ENCODE data around the gene GRN. TPM values are rescaled to one million over a fixed set of nuclear protein-coding genes. Genes with fewer than 3 reads are reported as not detected.

GRN gene
- total RNA-seq, 1 donor from 2014 or later, result 327 TPM

GRCh38 chr17:44354582-44355561 lies 9.8 kb downstream of the GRN start:
- Histone ChIP-seq H3K36me3 (ENCODE audit: insufficient read depth, low read length) (no peaks in the 10 kb centered on the region), H2AFZ (ENCODE audit: low read depth, low read length) (no peak overlapping the region), H4K20me1 (ENCODE audit: insufficient read depth, low read length) (peaks cover 51% of the 10 kb centered on the region), H3K4me1 (ENCODE audit: insufficient read depth, low read length) (no peaks in the 10 kb centered on the region), H3K4me2 (ENCODE audit: low read length) (no peak overlapping the region), H3K9me3 (ENCODE audit: insufficient read depth, low read depth, low read length) (no peaks in the 10 kb centered on the region), H3K79me2 (ENCODE audit: insufficient read depth, low read length) (no peaks in the 10 kb centered on the region), H3K9ac (ENCODE audit: low read length) (no peak overlapping the region), H3K27ac (ENCODE audit: low read depth, low read length) (no peak overlapping the region), H3K4me3 (ENCODE audit: insufficient read depth, low read depth, low read length) (no peak overlapping the region), H3K27me3 (ENCODE audit: insufficient read depth, low read length) (no peaks in the 10 kb centered on the region)
- Mint-ChIP-seq H3K27me3 (ENCODE audit: low read depth, unreplicated experiment) (peaks cover 5% of the 10 kb centered on the region), H3K9me3 (ENCODE audit: unreplicated experiment) (no peaks in the 10 kb centered on the region), H3K36me3 (ENCODE audit: low read depth, unreplicated experiment) (peaks cover 16% of the 10 kb centered on the region), H3K27ac (ENCODE audit: unreplicated experiment) (peak overlapping the region; percentile 66), H3K4me1 (ENCODE audit: low read depth, unreplicated experiment) (no peaks in the 10 kb centered on the region), H3K4me3 (ENCODE audit: unreplicated experiment) (peak overlapping the region; percentile 69)
- DNase-seq (ENCODE audit: low read depth) (no peak), FAIRE-seq (no peak)
- TF ChIP-seq CTCF (IDR thresholded peaks at IDR 0.05; ENCODE audit: insufficient read depth, low read depth, low read length) (no peak), EZH2 (IDR thresholded peaks at IDR 0.05; ENCODE audit: insufficient read depth, low read length) (no peak)

GRCh38 chr17:44355642-44356099 lies 10.6 kb downstream of the GRN start:
- H3K4me1 ChIP-seq (ENCODE audit: insufficient read depth, low read length), result no peaks in the 10 kb centered on the region
- H3K36me3 ChIP-seq (ENCODE audit: insufficient read depth, low read length), result no peaks in the 10 kb centered on the region
- no peak overlapping the region for H3K4me3 ChIP-seq (ENCODE audit: insufficient read depth, low read depth, low read length)
- DNase-seq (ENCODE audit: low read depth), result no peak
- peaks cover 4% of the 10 kb centered on the region for H3K4me1 Mint-ChIP-seq (ENCODE audit: low read depth, unreplicated experiment)
- H3K9ac ChIP-seq (ENCODE audit: low read length), result no peak overlapping the region
- peaks cover 15% of the 10 kb centered on the region for H3K36me3 Mint-ChIP-seq (ENCODE audit: low read depth, unreplicated experiment)
- H2AFZ ChIP-seq (ENCODE audit: low read depth, low read length), result no peak overlapping the region
- H3K27me3 ChIP-seq (ENCODE audit: insufficient read depth, low read length), result no peaks in the 10 kb centered on the region
- FAIRE-seq, result no peak
- no peaks in the 10 kb centered on the region for H3K79me2 ChIP-seq (ENCODE audit: insufficient read depth, low read length)
- no peak overlapping the region for H3K4me2 ChIP-seq (ENCODE audit: low read length)
- H3K4me3 Mint-ChIP-seq (ENCODE audit: unreplicated experiment), result no peak overlapping the region
- H3K27me3 Mint-ChIP-seq (ENCODE audit: low read depth, unreplicated experiment), result peaks cover 5% of the 10 kb centered on the region
- H3K9me3 ChIP-seq (ENCODE audit: insufficient read depth, low read depth, low read length), result no peaks in the 10 kb centered on the region
- no peak for TF ChIP-seq CTCF (IDR thresholded peaks at IDR 0.05; ENCODE audit: insufficient read depth, low read depth, low read length)
- no peak for TF ChIP-seq EZH2 (IDR thresholded peaks at IDR 0.05; ENCODE audit: insufficient read depth, low read length)
- no peaks in the 10 kb centered on the region for H3K9me3 Mint-ChIP-seq (ENCODE audit: unreplicated experiment)
- peaks cover 50% of the 10 kb centered on the region for H4K20me1 ChIP-seq (ENCODE audit: insufficient read depth, low read length)
- H3K27ac Mint-ChIP-seq (ENCODE audit: unreplicated experiment), result no peak overlapping the region
- no peak overlapping the region for H3K27ac ChIP-seq (ENCODE audit: low read depth, low read length)

GRCh38 chr17:44356241-44356640 lies 11.1 kb downstream of the GRN start:
- no peak for DNase-seq (ENCODE audit: low read depth)
- Mint-ChIP-seq H3K4me1 (ENCODE audit: low read depth, unreplicated experiment) (peaks cover 10% of the 10 kb centered on the region), H3K36me3 (ENCODE audit: low read depth, unreplicated experiment) (peaks cover 13% of the 10 kb centered on the region), H3K9me3 (ENCODE audit: unreplicated experiment) (no peaks in the 10 kb centered on the region), H3K27me3 (ENCODE audit: low read depth, unreplicated experiment) (peaks cover 5% of the 10 kb centered on the region), H3K4me3 (ENCODE audit: unreplicated experiment) (no peak overlapping the region), H3K27ac (ENCODE audit: unreplicated experiment) (no peak overlapping the region)
- Histone ChIP-seq H3K9me3 (ENCODE audit: insufficient read depth, low read depth, low read length) (no peaks in the 10 kb centered on the region), H3K79me2 (ENCODE audit: insufficient read depth, low read length) (peaks cover 3% of the 10 kb centered on the region), H3K27me3 (ENCODE audit: insufficient read depth, low read length) (no peaks in the 10 kb centered on the region), H3K4me3 (ENCODE audit: insufficient read depth, low read depth, low read length) (no peak overlapping the region), H3K4me1 (ENCODE audit: insufficient read depth, low read length) (peaks cover 5% of the 10 kb centered on the region), H3K36me3 (ENCODE audit: insufficient read depth, low read length) (no peaks in the 10 kb centered on the region), H3K4me2 (ENCODE audit: low read length) (no peak overlapping the region), H3K9ac (ENCODE audit: low read length) (no peak overlapping the region), H2AFZ (ENCODE audit: low read depth, low read length) (no peak overlapping the region), H4K20me1 (ENCODE audit: insufficient read depth, low read length) (peaks cover 52% of the 10 kb centered on the region), H3K27ac (ENCODE audit: low read depth, low read length) (no peak overlapping the region)
- TF ChIP-seq CTCF (IDR thresholded peaks at IDR 0.05; ENCODE audit: insufficient read depth, low read depth, low read length) (no peak), EZH2 (IDR thresholded peaks at IDR 0.05; ENCODE audit: insufficient read depth, low read length) (no peak)
- no peak for FAIRE-seq

Measured in astrocyte (in vitro differentiated cells and primary cell).